IMR-90 (cell line): Measurements from ENCODE around the gene INAFM1. TPM values are rescaled to one million over a fixed set of nuclear protein-coding genes. Genes with fewer than 3 reads are reported as not detected.

Source experiments
- CTCF ChIP-seq: conservative IDR thresholded peaks from 2 replicates; pipeline ENCODE4 v1.5.1; 2012; ENCODE audit warnings: mild to moderate bottlenecking, low read depth, low read length, improper control_type of control experiment
- RAD21 ChIP-seq: IDR thresholded peaks from 2 replicates; pipeline ENCODE4 v1.6.1; 2012; ENCODE audit warnings: low read length, improper control_type of control experiment
- USF2 ChIP-seq: fragments of 150-350 bp; IDR thresholded peaks from 2 replicates; pipeline ENCODE4 v1.6.1; 2017; ENCODE audit warnings: mild to moderate bottlenecking, antibody characterized with exemption, low read length, low read depth
- polyA plus RNA-seq, 3 experiments: library from polyadenylated mRNA; depleted of rRNA; stranded (reverse); fragments of >200 nt; gene quantifications; 2 replicates each; pipeline ENCODE4 v1.2.3, GENCODE V29; 2012; ENCODE audit warnings: low replicate concordance in 1 of 3
- total RNA-seq: library from RNA; depleted of rRNA; stranded (reverse); fragments of >200 nt; gene quantifications from 2 replicates; pipeline ENCODE4 v1.2.3, GENCODE V29; 2012

INAFM1 gene
- total and polyA plus RNA-seq, 2 of the 4 experiments (the other 2 are of a cell fraction) = 0.36 to 7.8 TPM

- peak; percentile 39 for TF ChIP-seq CTCF
- TF ChIP-seq USF2 = 0 out of 2 replicates have a peak, but pooled peaks have one; percentile 17
- TF ChIP-seq RAD21 = no peak
Measured at GRCh38 chr19:47225746-47226425, 48.8 kb upstream of the INAFM1 start (continued).
